Common myeloid progenitor, CD34-positive (primary cell): ENCODE measurements around the gene HYPK.
"Not testable (repeated sequence)": the region's sequence is repeated elsewhere in the genome, so short reads cannot be mapped to it uniquely, and the experiment has no call there.

Source experiments
- CTCF ChIA-PET: fragments of 350-600 bp; sonication (Branson Sonifier 250); formaldehyde crosslinking; loops from one replicate; lab custom pipeline; 2021; ENCODE audit warnings: antibody characterized with exemption; lab: Charles Lee
- POLR2A ChIA-PET: fragments of 350-600 bp; sonication (Branson Sonifier 250); formaldehyde crosslinking; loops from one replicate; lab custom pipeline; 2021; ENCODE audit warnings: antibody characterized with exemption; lab: Charles Lee
- DNase-seq, 3 donors: peaks; one replicate each; pipeline versions ENCODE4 v3.0.0 to v3.0.0-alpha.2; 2013
- H3K27ac ChIP-seq, 2 experiments: 1 replicate in 1 of 2; 2 replicates in 1 of 2; pipeline ENCODE4 v1.7.0; 2013; ENCODE audit warnings: inconsistent platforms in 2 of 2, low read length in 2 of 2, mild to moderate bottlenecking in 2 of 2, low read depth in 1 of 2, moderate library complexity in 1 of 2; ENCODE audit not compliant: severe bottlenecking in 2 of 2, insufficient read depth in 1 of 2, poor library complexity in 1 of 2
- H3K27me3 ChIP-seq, 5 experiments: replicated peaks in 2 of 5; 1 replicate in 3 of 5; 2 replicates in 2 of 5; pipeline versions ENCODE4 v1.6.1 to v1.7.0; 2013; ENCODE audit warnings: low read length in 4 of 5, mild to moderate bottlenecking in 2 of 5, moderate library complexity in 2 of 5, inconsistent platforms in 1 of 5; ENCODE audit not compliant: insufficient read depth in 5 of 5, control insufficient read depth in 4 of 5
- H3K36me3 ChIP-seq, 4 experiments: 1 replicate in 2 of 4; 2 replicates in 2 of 4; pipeline versions ENCODE4 v1.6.1 to v1.7.0; 2013; ENCODE audit warnings: low read length in 3 of 4, control low read depth in 1 of 4, mild to moderate bottlenecking in 1 of 4; ENCODE audit not compliant: control insufficient read depth in 4 of 4, insufficient read depth in 4 of 4
- H3K4me1 ChIP-seq, 4 experiments: 1 replicate in 3 of 4; 2 replicates in 1 of 4; pipeline versions ENCODE4 v1.6.1 to v1.7.1; 2013; ENCODE audit warnings: low read length in 3 of 4, mild to moderate bottlenecking in 3 of 4, control low read depth in 1 of 4, inconsistent platforms in 1 of 4, moderate library complexity in 1 of 4; ENCODE audit not compliant: control insufficient read depth in 4 of 4, insufficient read depth in 4 of 4; ENCODE audit errors: control extremely low read depth in 1 of 4
- H3K4me3 ChIP-seq, 7 experiments: 1 replicate in 4 of 7; 2 replicates in 3 of 7; pipeline versions ENCODE4 v1.5.1 to v1.7.0; 2013; ENCODE audit warnings: mild to moderate bottlenecking in 7 of 7, low read length in 6 of 7, moderate library complexity in 6 of 7, inconsistent platforms in 2 of 7, low read depth in 2 of 7, control low read depth in 1 of 7; ENCODE audit not compliant: insufficient read depth in 4 of 7, control insufficient read depth in 1 of 7; ENCODE audit errors: extremely low read depth in 1 of 7
- H3K9me3 ChIP-seq, 5 experiments: 1 replicate in 4 of 5; 2 replicates in 1 of 5; pipeline versions ENCODE4 v1.6.1 to v1.7.1; 2013; ENCODE audit warnings: low read length in 4 of 5, mild to moderate bottlenecking in 2 of 5, inconsistent platforms in 1 of 5, low read depth in 1 of 5, moderate library complexity in 1 of 5; ENCODE audit not compliant: control insufficient read depth in 4 of 5, insufficient read depth in 2 of 5; ENCODE audit errors: control extremely low read depth in 1 of 5
- WGBS: methylation state at CpG from one replicate; pipeline ENCODE4 v1.1.5; 2013; ENCODE audit not compliant: insufficient coverage; 5-methylcytosine and 5-hydroxymethylcytosine counted together

Gene HYPK

DNA sequence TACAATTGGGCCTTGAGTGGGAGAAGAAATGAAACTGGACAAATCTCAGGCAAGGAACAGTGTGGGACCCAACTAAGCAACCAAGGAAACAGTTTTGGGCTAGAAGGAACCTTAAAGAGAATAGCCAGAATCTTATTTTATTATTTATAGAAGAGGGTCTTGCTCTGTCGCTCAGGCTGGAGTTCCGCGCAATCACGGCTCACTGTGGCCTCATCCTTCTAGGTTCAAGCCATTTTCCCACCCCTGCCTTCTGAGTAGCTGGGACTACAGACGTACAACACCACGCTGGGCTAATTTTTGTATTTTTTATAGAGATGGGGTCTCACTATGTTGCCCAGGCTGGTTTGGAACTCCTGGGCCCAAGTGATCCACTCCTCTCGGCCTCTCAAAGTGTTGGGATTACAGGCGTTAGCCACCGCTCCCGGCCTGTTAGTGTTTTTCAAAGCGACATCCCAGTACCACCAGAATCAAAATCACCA is 25.7 kb downstream of the HYPK start:
- no peaks in the 10 kb centered on the region for H3K27me3 ChIP-seq
- no peaks in the 10 kb centered on the region for H3K9me3 ChIP-seq
- H3K36me3 ChIP-seq = peaks cover 0 to 8% (median 0%) of the 10 kb centered on the region in 4 experiments
- ChIA-PET POLR2A (no interaction called here), CTCF (no interaction called here)
- peaks cover 6 to 38% (median 35%) of the 10 kb centered on the region in 4 experiments for H3K4me1 ChIP-seq
- WGBS = 100% methylated on average over 5 of the region's 11 CpGs
- peak overlapping the region in 1 of 2 experiments; percentile 64 for H3K27ac ChIP-seq
- DNase-seq = no peak
- peak overlapping the region in 6 of 7 experiments; percentile 38 to 86 (median 74) for H3K4me3 ChIP-seq

DNA sequence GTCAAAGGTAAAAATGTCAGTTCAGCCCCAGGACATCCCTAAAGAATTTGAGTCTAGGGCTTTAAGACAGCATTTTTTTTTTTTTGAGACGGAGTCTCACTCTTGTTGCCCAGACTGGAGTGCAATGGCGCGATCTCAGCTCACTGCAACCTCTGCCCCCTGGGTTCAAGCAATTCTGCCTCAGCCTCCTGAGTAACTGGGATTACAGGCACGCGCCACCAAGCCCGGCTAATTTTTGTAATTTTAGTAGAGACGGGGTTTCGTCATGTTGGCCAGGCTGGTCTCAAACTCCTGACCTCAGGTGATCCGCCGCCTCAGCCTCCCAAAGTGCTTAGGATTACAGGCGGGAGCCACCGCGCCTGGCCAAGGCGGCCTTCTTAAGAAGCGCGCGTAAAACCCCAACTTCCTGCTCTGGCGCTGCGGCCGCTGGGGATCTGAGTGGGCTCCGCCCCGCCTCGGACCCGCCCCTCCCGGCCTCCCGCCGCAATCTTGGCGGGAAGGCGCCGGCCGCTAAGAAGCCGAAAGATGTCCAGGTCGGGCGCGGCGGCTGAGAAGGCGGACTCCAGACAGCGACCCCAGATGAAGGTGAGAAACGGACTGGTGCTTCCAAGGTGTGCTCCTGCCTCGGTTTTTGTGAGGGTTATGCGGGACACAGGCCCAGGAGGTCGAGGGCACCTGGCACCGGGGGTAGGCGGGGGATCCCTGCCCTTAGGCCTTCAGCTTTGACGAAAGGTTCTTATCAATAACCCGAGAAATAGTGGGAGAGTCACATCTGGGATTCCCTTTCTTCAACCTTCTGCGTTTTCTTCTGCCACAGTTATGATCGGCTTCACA is 26.3 kb downstream of the HYPK start, which contains the start of gene WDR76:
TSS of gene WDR76 (plus strand) at position 495 of the 834 bp plus-strand sequence. CDS start at position 526, 31 bp downstream.
- Histone ChIP-seq H3K4me3 (peak within 1 kb of the TSS; percentile 48 to 86 (median 72)), H3K4me1 (peaks cover 6 to 38% (median 35%) of the 10 kb centered on the region in 4 experiments), H3K27me3 (no peaks in the 10 kb centered on the region), H3K36me3 (peaks cover 0 to 8% (median 0%) of the 10 kb centered on the region in 4 experiments), H3K9me3 (no peaks in the 10 kb centered on the region), H3K27ac (peak within 1 kb of the TSS in 1 of 2 experiments; percentile 64)
- peak; percentile 72 to 81 (median 78) for DNase-seq
- POLR2A ChIA-PET = no interaction called here
- CTCF ChIA-PET = interaction anchor here (1.4 kb wide), 1 partner anchor 10 kb away, joined by 3 read pairs; no protein-coding TSS in a partner anchor
- WGBS = 12% methylated on average over 35 of the region's 48 CpGs

- 79% methylated on average over 2 of the region's 6 CpGs for WGBS
- no peaks in the 10 kb centered on the region for H3K9me3 ChIP-seq
- peaks cover 0 to 13% (median 0%) of the 10 kb centered on the region in 4 experiments for H3K36me3 ChIP-seq
- peaks cover 6 to 30% (median 30%) of the 10 kb centered on the region in 4 experiments for H3K4me1 ChIP-seq
- H3K4me3 ChIP-seq = peak overlapping the region in 4 of 7 experiments; percentile 12 to 86 (median 79)
- ChIA-PET CTCF (interaction anchor here (1.1 to 1.4 kb wide), 2 partner anchors 9 to 23 kb away, joined by 3 read pairs; no protein-coding TSS in a partner anchor), POLR2A (no interaction called here)
- peak overlapping the region in 1 of 2 experiments; percentile 64 for H3K27ac ChIP-seq
- no peaks in the 10 kb centered on the region for H3K27me3 ChIP-seq
- DNase-seq = peak in 2 of 3 donors; percentile 8 to 14
Observed at GRCh38 chr15:43828061-43828657, 27.8 kb downstream of the HYPK start.

- POLR2A ChIA-PET, H3K9me3 ChIP-seq, H3K4me3 ChIP-seq, H3K27me3 ChIP-seq, H3K27ac ChIP-seq, DNase-seq: not testable (repeated sequence)
- H3K36me3 ChIP-seq = peaks cover 0 to 18% (median 4%) of the 10 kb centered on the region in 4 experiments
- CTCF ChIA-PET = interaction anchor here (1.8 kb wide), 1 partner anchor 10 kb away, joined by 5 read pairs; no protein-coding TSS in a partner anchor
- 97% methylated on average over 4 of the region's 9 CpGs for WGBS
- H3K4me1 ChIP-seq = peaks cover 6 to 23% (median 20%) of the 10 kb centered on the region in 4 experiments
Observed at GRCh38 chr15:43829951-43830540, 29.6 kb downstream of the HYPK start.

DNA sequence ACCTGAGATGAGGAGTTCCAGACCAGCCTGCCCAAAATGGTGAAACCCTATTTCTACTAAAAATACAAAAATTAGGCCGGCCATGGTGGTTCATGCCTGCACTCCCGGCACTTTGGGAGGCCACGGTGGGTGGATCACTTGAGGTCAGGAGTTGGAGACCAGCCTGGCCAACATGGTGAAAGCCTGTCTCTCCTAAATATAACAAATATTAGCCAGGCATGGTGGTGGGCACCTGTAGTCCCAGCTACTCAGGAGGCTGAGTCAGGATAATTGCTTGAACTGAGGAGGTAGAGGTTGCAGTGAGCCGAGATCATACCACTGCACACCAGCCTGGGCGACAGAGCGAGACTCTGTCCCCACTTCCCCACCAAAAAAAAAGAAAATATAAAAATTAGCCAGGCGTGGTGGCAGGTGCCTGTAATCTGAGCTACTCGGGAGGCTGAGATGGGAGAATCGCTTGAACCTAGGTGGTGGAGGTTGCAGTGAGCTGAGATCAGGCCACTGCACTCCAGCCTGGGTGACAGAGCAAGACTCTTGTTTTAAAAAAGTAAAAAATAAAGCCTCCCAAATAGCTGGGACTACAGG is 30.4 kb downstream of the HYPK start:
- not testable (repeated sequence) for DNase-seq, H3K27me3 ChIP-seq, H3K9me3 ChIP-seq, H3K27ac ChIP-seq, H3K4me3 ChIP-seq
- ChIA-PET CTCF (interaction anchor here (1.8 kb wide), 1 partner anchor 10 kb away, joined by 5 read pairs; no protein-coding TSS in a partner anchor), POLR2A (interaction anchor here (0.7 kb wide), 1 partner anchor 29 kb away, joined by 3 read pairs; no protein-coding TSS in a partner anchor)
- peaks cover 6 to 23% (median 20%) of the 10 kb centered on the region in 4 experiments for H3K4me1 ChIP-seq
- WGBS = 96% methylated on average over 6 of the region's 9 CpGs
- peaks cover 2 to 25% (median 6%) of the 10 kb centered on the region in 4 experiments for H3K36me3 ChIP-seq

- ChIA-PET CTCF (interaction anchor here (1.8 kb wide), 1 partner anchor 9 kb away, joined by 5 read pairs; no protein-coding TSS in a partner anchor), POLR2A (interaction anchor here (0.7 kb wide), 1 partner anchor 29 kb away, joined by 3 read pairs; no protein-coding TSS in a partner anchor)
- not testable (repeated sequence) for H3K4me3 ChIP-seq, DNase-seq, H3K27me3 ChIP-seq, H3K27ac ChIP-seq, H3K9me3 ChIP-seq
- H3K36me3 ChIP-seq = peaks cover 2 to 33% (median 9%) of the 10 kb centered on the region in 4 experiments
- H3K4me1 ChIP-seq = peaks cover 6 to 19% (median 14%) of the 10 kb centered on the region in 4 experiments
- WGBS = 100% methylated on average over 10 of the region's 14 CpGs
Observed at GRCh38 chr15:43831519-43832052, 31.2 kb downstream of the HYPK start.
